ENCODE results near the gene AFF3.

The AFF3 gene

GRCh38 chr2:100062336-100062735, 80.1 kb downstream of the AFF3 start:
- H3K4me3 ChIP-seq (ENCODE audit: low read depth in 1 of 2, low read length in 1 of 2): no peak overlapping the region
- H3K36me3 ChIP-seq: no peaks in the 10 kb centered on the region
- no peaks in the 10 kb centered on the region for H3K4me1 ChIP-seq (ENCODE audit: control insufficient read depth in 1 of 2, insufficient read depth in 1 of 2, low read depth in 1 of 2, low read length in 1 of 2)
- no peak for TF ChIP-seq CTCF (IDR thresholded peaks at IDR 0.05)
- no peak overlapping the region for H3K27ac ChIP-seq
- H3K27me3 ChIP-seq: no peaks in the 10 kb centered on the region
- H3K9me3 ChIP-seq: no peaks in the 10 kb centered on the region

GRCh38 chr2:100060875-100061274, 81.5 kb downstream of the AFF3 start:
- Histone ChIP-seq H3K4me1 (ENCODE audit: control insufficient read depth in 1 of 2, insufficient read depth in 1 of 2, low read depth in 1 of 2, low read length in 1 of 2) (no peaks in the 10 kb centered on the region), H3K27me3 (no peaks in the 10 kb centered on the region), H3K36me3 (no peaks in the 10 kb centered on the region), H3K27ac (no peak overlapping the region), H3K4me3 (ENCODE audit: low read depth in 1 of 2, low read length in 1 of 2) (no peak overlapping the region), H3K9me3 (no peaks in the 10 kb centered on the region)
- no peak for TF ChIP-seq CTCF (IDR thresholded peaks at IDR 0.05)

- no peaks in the 10 kb centered on the region for H3K36me3 ChIP-seq
- peaks cover 0 to under 1% of the 10 kb centered on the region in 2 experiments for H3K4me1 ChIP-seq (ENCODE audit: control insufficient read depth in 1 of 2, insufficient read depth in 1 of 2, low read depth in 1 of 2, low read length in 1 of 2)
- H3K27me3 ChIP-seq: no peaks in the 10 kb centered on the region
- H3K9me3 ChIP-seq: no peaks in the 10 kb centered on the region
- H3K27ac ChIP-seq: no peak overlapping the region
- H3K4me3 ChIP-seq (ENCODE audit: low read depth in 1 of 2, low read length in 1 of 2): no peak overlapping the region
- TF ChIP-seq CTCF (IDR thresholded peaks at IDR 0.05): no peak
Measured at GRCh38 chr2:100059638-100060037, 82.8 kb downstream of the AFF3 start.

GRCh38 chr2:100057901-100058261, 84.5 kb downstream of the AFF3 start:
- no peaks in the 10 kb centered on the region for H3K36me3 ChIP-seq
- no peaks in the 10 kb centered on the region for H3K9me3 ChIP-seq
- H3K4me1 ChIP-seq (ENCODE audit: control insufficient read depth in 1 of 2, insufficient read depth in 1 of 2, low read depth in 1 of 2, low read length in 1 of 2): peaks cover 16 to 18% of the 10 kb centered on the region in 2 experiments
- TF ChIP-seq CTCF (IDR thresholded peaks at IDR 0.05): no peak
- no peak overlapping the region for H3K4me3 ChIP-seq (ENCODE audit: low read depth in 1 of 2, low read length in 1 of 2)
- no peaks in the 10 kb centered on the region for H3K27me3 ChIP-seq
- no peak overlapping the region for H3K27ac ChIP-seq

GRCh38 chr2:100054426-100054825, 88.0 kb downstream of the AFF3 start:
- no peak for TF ChIP-seq CTCF (IDR thresholded peaks at IDR 0.05)
- Histone ChIP-seq H3K9me3 (no peaks in the 10 kb centered on the region), H3K36me3 (no peaks in the 10 kb centered on the region), H3K27ac (no peak overlapping the region), H3K4me1 (ENCODE audit: control insufficient read depth in 1 of 2, insufficient read depth in 1 of 2, low read depth in 1 of 2, low read length in 1 of 2) (peaks cover 24 to 30% of the 10 kb centered on the region in 2 experiments), H3K27me3 (no peaks in the 10 kb centered on the region), H3K4me3 (ENCODE audit: low read depth in 1 of 2, low read length in 1 of 2) (no peak overlapping the region)
